Measurements from ENCODE around the gene PRICKLE1.

GRCh38 chr12:42575717-42576116 lies 13.8 kb downstream of the PRICKLE1 start:
- TF ChIP-seq CTCF (conservative IDR thresholded peaks at IDR 0.05; ENCODE audit: low read length) (no peak), EZH2phosphoT487 (IDR thresholded peaks at IDR 0.05; ENCODE audit: borderline replicate concordance, low read depth, low read length) (no peak)
